Caki2 (cell line): Measurements from ENCODE around the gene TLCD3A. TPM values are rescaled to one million over a fixed set of nuclear protein-coding genes. Genes with fewer than 3 reads are reported as not detected.
"Not testable (repeated sequence)": the region's sequence is repeated elsewhere in the genome, so short reads cannot be mapped to it uniquely, and the experiment has no call there.

Source experiments
- DNase-seq: peaks from one replicate; pipeline ENCODE4 v3.0.0-alpha.2; 2015; ENCODE audit warnings: low read depth
- in situ Hi-C: cut with HindIII; loops from 2 replicates; pipeline ENCODE4 v1.10.0; 2016; ENCODE audit warnings: low sequenced_read_pairs, low pct_unique_long_range_greater_than_20kb, mixed read lengths
- total RNA-seq: library from RNA; depleted of rRNA; stranded (reverse); fragments of >200 nt; shearing (Covaris generic); gene quantifications from 2 replicates; pipeline ENCODE4 v1.2.3, GENCODE V29; 2014; ENCODE audit warnings: low replicate concordance

TLCD3A gene
- total RNA-seq, 1 experiment from 2014 or later: 34.3 TPM

- DNase-seq: no peak
- in situ Hi-C loops: no loop called here
These were observed 9.9 kb downstream of the TLCD3A start for GRCh38 chr17:742147-742793.

GRCh38 chr17:743139-743538 lies 10.7 kb downstream of the TLCD3A start:
- DNase-seq: no peak
- in situ Hi-C loops: no loop called here

GRCh38 chr17:744937-745336 lies 12.5 kb downstream of the TLCD3A start:
- in situ Hi-C loops: no loop called here
- DNase-seq: no peak

DNA sequence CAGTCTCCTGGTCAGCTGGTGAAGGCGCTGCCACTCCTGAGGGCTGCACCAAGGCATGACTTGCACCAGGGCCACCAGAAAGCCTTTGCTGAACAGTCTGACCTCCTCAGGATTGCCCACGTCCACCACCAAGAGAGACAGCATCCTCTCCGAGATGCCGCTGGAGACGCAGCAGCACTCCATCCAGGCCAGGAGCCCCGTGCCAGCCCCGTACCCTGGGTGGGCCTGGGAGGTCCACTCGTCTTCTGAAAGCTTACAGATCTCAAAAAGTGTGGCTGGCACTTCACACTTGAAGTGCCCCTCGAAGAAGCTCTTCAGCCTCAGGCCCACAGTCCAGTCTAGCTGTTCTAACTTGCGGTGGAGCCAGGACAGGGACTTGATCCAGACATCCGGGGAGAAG lies 13.0 kb downstream of the TLCD3A start:
- DNase-seq: no peak
- in situ Hi-C loops: no loop called here

GRCh38 chr17:746181-746580 lies 13.8 kb downstream of the TLCD3A start:
- DNase-seq: no peak
- in situ Hi-C loops: no loop called here

DNA sequence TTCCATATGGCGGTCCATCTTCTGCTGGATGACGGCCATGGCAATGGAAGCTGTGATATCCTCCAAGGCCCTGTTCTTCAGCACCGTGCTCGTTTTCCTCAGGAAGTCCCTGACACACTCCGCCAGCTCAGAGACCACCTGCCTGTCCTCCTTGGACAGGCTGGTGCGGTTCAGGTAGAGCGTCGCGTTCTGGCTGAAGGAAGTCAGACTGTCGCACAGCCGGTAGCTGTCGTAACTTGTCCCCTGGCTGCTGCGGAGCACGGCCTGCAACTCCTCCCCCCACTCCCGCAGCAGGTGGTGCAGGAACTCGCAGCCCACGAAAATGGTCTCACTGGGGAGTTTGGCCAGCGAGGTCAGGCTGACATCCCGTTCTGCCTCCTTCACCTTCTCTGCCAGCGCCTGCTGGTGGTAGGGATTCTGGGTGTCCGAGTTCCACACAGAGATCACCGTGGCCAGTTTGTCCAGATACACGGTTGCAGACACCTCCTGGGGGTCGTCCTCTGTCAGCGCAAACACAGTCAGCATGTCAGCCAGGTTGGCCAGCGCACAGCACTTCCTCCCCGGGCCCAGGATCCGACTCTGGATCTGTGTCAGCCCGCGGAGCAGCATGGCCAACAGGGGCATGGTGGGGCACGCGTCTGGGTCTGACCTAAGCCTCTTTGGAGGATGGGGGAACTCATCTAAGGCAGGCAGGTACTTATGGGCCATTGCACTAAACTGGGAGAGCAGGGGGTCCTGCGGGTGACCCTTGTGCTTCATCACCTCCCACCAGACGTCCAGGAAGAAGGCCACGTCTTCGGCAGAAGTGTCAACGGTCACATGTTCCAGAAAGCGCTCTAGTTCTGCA lies 14.6 kb downstream of the TLCD3A start:
- no peak for DNase-seq
- in situ Hi-C loops: no loop called here

DNA sequence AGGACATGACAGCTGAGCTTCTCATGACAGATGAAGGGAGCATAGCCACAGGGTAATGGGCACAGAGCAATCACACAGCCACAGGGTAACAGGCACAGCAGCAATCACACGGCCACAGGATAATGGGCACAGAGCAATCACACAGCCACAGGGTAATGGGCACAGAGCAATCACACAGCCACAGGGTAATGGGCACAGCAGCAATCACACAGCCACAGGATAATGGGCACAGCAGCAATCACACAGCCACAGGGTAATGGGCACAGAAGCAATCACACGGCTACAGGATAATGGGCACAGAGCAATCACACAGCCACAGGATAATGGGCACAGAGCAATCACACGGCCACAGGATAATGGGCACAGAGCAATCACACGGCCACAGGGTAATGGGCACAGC lies 16.2 kb downstream of the TLCD3A start:
- DNase-seq, in situ Hi-C loops: not testable (repeated sequence)

DNA sequence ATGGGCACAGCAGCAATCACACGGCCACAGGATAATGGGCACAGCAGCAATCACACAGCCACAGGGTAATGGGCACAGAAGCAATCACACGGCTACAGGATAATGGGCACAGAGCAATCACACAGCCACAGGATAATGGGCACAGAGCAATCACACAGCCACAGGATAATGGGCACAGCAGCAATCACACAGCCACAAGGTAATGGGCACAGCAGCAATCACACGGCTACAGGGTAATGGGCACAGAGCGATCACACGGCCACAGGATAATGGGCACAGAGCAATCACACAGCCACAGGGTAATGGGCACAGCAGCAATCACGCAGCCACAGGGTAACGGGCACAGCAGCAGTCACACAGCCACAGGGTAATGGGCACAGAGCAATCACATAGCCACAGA lies 17.0 kb downstream of the TLCD3A start:
- DNase-seq, in situ Hi-C loops: not testable (repeated sequence)

DNA sequence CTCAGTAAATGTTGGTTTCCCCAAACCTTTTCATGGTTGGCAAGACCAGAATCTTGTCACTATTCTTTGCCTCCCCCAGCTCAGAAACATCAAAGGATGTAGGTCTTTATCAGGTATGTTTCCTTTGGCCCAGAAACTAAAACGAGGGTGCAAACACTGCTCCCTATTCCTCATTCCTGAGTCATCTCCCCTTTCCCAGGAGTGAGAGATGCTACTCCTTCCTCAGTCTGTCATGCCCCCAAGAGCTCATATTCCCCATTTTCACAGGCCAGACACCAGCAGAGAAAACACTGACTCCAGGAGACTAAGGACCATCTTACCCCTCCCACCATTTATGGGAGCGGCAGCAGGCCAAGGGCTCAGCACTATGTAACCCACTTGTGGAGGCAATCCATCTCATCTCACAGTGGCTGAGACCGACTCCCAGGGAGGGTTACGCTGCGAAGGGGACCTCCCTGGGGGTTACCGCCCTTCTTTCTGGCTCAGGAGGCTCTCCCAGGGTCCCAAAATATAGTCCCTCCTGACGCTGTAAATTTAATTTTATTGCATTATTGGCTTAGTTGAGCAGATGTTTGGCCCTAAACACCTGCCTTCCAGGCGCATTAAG lies 18.1 kb downstream of the TLCD3A start:
- no peak for DNase-seq
- in situ Hi-C loops: no loop called here

- in situ Hi-C loops: no loop called here
- peak; percentile 7 for DNase-seq
These were observed 19.0 kb downstream of the TLCD3A start for GRCh38 chr17:751269-752001.

DNA sequence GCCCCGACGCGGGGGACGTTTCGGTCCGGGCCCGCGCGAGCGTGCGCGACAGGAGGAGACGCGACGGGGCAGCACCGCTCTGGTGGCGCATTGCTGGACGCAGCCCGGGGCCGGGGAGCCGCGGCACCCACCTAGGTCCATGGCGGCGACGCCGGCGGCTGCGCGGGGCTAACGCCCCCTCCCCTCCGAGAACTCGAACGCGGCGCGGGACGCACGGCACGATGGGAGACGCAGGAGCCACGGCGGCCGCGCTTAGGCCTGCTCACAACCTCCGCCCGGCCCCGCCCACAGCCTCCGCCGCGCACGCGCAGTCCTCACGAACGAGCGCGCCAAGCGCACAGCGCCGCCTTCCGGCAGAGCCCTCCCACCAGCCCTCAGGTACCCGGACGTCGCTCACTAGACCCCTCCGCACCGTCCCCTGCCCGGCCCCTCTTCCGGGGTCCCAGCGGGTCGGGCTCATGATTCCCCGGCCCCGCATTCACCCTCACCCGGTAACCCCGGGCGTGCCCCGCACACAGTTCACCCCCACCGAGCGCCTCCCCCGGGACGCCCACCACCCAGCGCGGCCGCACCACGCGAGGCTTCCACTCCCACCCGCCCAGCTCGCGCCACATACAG lies 19.7 kb downstream of the TLCD3A start, which contains the start of gene GEMIN4:
Gene GEMIN4, minus strand, starts transcription at position 263 of the 618 bp plus-strand sequence. Its CDS starts 122 bp downstream, at position 141.
- in situ Hi-C loops: no loop called here
- peak; percentile 75 for DNase-seq

GRCh38 chr17:752620-753219 lies 20.3 kb downstream of the TLCD3A start:
- in situ Hi-C loops: no loop called here

GRCh38 chr17:753418-753817 lies 21.0 kb downstream of the TLCD3A start:
- DNase-seq: no peak
- in situ Hi-C loops: no loop called here

More at GRCh38 chr17:752620-753219, 20.3 kb downstream of the TLCD3A start:
- DNase-seq: no peak

GRCh38 chr17:755319-755961 lies 23.0 kb downstream of the TLCD3A start:
- DNase-seq, in situ Hi-C loops: not testable (repeated sequence)

DNA sequence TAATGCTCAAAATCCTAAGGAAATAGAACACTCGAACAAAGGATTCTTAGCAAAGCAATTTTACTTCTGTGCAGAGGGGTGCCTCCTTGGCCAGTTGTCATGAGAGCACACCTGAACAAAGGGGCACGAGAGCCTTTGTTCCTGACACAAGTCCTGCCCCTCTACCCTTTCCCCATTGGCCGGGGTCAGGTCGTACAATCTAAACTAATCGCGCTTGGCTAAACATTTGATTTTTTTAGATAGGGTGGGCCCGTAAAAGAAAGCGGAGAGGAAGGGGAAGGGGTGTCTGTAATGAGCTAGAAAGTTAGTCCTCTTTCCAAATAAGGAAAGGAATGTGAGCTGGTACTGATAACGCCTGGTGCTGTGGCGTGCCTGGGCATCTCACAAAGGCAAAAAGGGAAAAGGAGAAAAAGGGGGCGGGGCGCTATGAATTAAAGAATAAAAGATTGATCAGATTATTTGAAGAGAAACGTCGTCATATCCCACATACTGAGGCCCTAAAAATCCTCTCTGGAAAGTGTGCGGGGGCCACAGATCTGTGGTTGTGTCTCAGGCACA lies 23.7 kb downstream of the TLCD3A start:
- DNase-seq, in situ Hi-C loops: not testable (repeated sequence)

GRCh38 chr17:759964-760363 lies 27.6 kb downstream of the TLCD3A start:
- DNase-seq: no peak
- in situ Hi-C loops: no loop called here

DNA sequence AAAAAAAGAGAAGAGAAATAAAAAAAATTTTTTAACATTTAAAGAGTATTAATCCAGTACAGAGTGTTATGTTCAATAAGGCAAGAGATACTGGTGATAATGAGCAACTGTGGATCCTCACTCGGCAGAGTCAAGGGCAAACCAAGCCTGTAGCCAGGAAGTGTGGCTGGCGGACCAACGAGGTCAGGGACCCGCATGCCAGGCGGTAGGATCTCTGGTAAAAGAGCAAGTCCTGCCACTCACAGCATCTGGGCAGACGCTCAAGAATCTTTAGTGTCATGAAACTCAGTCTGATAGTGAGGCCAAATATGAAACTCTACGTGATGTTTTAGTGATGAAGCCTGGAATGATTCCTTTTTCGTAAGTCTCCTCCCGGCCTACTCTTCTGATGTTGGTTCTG lies 28.0 kb downstream of the TLCD3A start:
- in situ Hi-C loops: no loop called here
- DNase-seq: no peak
